NOMO-1 treated with DMSO at 0.1 percent for 48 hours (cell line): Measurements from ENCODE around the gene IPO13.

Experiments
- DNase-seq: peaks from one replicate; lab custom pipeline; 2025; ENCODE audit not compliant: unreplicated experiment; lab: John Stamatoyannopoulos, UW

Gene IPO13, protein sequence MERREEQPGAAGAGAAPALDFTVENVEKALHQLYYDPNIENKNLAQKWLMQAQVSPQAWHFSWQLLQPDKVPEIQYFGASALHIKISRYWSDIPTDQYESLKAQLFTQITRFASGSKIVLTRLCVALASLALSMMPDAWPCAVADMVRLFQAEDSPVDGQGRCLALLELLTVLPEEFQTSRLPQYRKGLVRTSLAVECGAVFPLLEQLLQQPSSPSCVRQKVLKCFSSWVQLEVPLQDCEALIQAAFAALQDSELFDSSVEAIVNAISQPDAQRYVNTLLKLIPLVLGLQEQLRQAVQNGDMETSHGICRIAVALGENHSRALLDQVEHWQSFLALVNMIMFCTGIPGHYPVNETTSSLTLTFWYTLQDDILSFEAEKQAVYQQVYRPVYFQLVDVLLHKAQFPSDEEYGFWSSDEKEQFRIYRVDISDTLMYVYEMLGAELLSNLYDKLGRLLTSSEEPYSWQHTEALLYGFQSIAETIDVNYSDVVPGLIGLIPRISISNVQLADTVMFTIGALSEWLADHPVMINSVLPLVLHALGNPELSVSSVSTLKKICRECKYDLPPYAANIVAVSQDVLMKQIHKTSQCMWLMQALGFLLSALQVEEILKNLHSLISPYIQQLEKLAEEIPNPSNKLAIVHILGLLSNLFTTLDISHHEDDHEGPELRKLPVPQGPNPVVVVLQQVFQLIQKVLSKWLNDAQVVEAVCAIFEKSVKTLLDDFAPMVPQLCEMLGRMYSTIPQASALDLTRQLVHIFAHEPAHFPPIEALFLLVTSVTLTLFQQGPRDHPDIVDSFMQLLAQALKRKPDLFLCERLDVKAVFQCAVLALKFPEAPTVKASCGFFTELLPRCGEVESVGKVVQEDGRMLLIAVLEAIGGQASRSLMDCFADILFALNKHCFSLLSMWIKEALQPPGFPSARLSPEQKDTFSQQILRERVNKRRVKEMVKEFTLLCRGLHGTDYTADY

DNA sequence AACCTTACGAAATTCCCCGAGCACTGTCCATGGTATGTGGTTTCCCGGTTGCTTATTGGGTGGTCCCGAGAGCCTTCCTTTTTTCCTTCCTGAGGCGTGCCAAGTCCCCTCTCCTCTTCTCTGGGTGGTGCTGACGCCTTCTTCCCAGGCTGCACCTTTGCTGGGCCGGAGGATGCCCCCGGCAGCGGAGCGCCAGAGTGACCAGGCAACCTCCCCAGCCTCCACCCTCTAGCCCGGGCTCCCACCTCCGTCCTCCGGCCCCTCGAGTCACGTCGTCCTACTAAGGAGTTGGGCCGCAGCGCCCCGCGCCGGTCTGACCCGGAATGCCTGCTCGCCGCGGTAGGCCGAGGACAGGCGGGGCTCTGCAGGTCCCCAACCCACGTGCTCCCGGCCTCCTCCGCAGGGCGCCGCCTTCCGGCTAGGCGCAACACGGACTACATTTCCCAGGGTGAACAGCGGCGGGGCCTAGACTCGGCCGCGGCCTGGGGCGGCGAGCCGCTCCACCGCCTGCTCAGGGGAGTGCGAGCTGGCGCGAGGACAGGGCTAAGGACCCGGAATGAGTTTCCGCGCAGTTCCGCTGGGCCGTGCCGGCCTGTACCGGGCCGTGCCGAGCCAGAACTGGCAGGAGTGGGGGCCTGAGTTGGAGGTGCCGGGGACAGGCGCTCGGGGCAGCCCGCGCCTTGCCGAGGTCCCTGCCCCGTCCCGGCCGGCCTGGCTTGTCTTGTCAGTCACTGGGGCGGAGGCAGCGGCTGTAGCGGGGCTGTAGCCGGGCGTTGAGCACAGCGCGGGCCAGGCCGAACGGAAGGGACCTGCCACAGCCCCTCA, at the start of gene IPO13:
IPO13 (plus strand) TSS at position 715 of the 825 bp plus-strand sequence. CDS start 651 bp downstream, outside the sequence.
- peak; percentile 95 for DNase-seq

DNA sequence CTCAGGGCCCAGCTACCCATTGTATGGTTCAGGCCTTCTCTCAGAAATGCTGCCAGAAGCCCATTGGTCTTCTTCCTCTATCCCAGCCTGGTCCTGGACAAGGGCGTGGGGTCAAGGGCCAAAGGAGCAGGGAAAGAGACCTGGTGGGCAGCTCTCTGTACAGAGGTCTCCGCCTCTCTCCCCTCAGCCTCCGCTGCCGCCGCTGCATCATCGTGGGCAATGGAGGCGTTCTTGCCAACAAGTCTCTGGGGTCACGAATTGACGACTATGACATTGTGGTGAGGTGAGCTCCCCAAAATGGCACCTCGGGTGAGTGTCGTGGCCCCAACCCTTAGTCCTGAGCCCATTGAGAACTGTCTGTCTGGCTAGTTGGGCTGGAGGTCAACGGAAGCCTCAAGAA, 47.8 kb upstream of the IPO13 start:
- DNase-seq = no peak

DNA sequence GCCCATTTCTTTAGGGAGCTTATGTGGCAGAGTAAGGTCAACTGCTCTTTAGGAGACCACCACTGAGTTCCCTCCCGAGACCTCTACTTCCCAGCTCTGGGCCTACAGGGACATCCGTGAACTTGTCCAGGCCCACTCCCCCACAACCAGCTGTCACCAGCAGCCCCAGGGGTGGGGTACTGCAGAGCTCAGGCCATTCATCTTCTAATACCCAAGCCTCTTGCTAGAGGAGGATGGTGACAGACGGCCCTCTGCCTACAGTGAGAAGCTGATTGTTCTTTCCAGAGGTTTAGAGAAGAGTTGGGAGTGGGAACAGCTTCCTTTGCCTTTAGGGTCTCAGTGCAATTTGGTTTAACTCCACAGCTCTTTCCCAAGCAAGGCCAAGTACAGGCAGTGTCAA, 46.4 kb upstream of the IPO13 start:
- DNase-seq = no peak

DNA sequence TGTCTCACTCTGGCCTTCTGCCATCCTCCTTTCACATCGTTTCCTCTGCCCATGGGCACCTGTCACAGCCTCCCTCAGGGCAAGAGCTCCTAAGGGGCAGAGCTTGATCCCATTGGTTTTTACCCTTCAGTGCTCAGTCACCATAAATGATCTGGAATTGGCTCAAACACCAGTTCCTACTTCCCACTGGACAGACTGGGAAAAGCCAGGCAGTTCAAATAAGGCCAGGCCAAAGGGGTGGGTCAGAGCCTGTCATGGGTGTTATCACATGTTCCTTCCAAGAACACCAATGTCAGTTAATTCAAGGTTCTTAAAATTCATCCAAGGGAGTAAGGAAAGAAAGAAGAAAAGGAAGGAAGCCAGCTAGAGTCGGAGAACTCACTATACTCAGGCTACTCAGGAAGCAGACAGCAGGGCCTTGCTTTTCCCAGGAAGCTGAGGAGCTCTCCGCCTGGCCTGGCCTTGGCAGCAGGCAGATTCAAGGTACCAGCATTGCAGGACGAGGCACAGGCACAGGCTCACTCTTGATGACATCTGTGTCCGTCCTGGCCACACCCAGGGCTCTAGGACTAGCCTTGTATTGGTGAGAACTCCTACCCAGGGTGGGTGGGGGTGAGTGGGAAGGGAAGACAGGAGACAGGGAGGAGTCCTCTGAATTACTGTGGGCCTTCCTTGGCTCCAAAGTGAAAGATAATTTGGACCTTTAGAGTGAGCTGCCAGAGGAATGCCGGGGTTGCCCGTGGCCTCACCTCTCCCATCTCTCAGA, 45.4 kb upstream of the IPO13 start:
- no peak for DNase-seq

DNA sequence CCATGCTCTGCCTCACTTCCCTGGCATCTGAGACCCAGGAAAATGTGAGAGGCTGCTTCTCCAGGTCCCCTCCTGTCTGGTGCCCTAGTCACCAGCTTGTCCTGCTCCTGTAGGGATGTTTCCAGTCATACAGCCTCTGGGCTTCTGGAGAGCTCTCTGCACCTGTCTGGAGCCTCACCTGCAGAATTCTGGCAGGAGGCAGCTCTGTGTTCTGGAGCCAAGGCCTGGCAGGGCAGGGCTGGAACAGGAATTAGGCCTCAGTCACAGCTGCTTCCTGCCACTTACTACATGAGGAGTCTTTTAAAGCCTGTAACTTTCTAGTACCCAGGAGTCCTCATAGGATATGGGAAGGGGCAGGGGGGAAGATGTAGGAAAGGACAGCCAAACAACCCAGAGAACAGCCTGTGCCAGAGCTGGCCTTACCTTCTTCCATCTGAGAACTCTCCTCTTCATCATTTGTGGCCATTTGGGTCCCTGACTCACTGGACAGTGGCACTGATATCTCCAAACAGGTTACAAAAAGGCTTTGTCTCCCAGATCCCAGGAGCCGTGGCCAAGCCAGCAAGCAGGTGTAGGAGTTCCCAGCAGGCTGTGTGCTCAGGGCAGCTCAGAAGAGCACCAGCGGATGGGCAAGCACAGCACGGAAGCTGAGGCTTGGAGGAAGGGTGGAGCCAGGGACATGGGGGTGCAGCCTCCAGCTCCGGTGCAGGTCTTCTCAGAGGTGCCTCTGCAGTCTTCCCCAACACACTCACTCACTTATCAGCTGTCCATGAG, 44.5 kb upstream of the IPO13 start:
- no peak for DNase-seq

DNA sequence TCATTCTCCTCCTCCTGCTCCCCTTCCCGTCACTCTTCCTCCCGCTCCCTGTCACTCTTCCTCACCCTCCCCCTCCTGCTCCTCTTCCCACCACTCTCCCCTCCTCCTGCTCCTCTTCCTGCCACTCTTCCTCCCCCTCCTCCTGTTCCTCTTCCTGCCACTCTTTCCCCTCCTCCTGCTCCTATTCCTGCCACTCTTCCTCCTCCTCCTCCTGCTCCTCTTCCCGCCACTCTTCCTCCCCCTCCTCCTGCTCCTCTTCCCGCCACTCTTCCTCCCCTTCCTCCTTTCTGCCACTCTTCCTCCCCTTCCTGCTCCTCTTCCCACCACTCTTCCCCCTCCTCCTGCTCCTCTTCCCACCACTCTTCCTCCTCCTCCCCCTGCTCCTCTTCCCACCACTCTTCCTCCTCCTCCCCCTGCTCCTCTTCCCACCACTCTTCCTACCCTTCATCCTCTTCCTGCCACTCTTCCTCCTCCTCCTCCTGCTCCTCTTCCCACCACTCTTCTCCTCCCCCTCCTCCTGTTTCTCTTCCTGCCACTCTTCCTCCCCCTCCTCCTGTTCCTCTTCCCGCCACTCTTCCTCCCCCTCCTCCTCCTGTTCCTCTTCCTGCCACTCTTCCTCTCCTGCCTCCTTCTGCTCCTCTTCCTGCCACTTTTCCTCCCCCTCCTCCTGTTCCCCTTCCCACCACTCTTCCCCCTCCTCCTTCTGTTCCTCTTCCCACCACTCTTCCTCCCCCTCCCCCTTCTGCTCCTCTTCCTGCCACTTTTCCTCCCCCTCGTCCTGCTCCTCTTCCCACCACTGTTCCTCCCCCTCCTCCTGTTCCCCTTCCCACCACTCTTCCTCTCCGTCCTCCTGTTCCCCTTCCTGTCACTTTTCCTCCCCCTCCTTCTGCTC, 41.8 kb upstream of the IPO13 start:
- no peak for DNase-seq

DNA sequence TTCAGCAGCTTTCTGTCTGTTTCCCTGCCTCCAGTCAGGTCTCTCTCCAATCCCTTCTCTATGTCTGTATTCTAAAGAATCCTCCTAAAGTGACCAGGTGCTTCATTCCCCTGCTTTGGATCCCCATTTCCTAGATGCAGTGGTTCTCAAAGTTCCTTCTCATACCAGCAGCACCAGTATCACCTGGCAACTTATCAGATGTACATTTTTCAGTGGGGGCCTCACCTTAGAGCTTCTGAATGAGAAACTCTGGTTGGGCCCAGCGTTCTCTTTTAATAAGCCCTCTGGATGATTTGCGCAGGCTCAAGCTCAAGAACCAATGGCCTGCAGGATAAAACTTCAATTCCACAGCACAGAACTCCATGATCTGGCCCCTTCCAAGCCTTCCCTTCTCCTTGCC, 38.5 kb upstream of the IPO13 start:
- no peak for DNase-seq

DNA sequence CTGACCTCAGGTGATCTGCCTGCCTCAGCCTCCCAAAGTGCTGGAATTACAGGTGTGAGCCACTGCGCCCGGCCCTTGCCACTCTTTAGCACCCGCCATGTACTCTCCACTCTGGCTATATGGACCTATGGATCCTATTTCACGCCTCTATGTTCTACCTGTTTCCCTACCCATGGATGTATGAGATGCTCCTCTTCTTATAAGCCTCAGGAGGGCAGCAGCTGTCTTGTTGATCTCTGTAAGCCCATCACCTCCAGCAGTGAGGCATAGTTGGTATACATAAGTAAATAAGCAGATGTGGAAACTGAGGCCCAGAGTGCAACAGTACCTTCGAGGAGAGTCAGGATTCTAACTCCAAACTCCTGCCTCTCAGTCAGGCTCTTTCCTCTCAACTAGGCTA, 37.9 kb upstream of the IPO13 start:
- DNase-seq = no peak

DNA sequence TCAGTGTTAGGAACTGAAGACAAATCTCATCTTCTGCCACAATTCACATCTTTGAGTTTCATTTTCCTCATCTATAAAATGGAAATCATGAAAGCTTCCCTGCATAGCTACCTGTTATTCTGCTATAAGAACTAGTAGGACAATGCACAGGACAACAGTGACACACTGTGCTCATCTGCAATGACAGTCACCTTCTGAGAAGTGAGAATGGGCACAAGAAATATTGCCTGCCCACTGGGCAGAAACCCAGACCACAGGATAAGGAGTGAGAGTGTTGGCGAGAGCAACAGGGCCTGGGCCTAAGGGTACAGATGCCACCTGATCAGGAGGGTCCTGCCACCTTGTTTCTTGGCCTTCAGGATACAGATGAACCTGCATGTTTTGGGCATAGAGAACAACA, 36.4 kb upstream of the IPO13 start:
- no peak for DNase-seq

DNA sequence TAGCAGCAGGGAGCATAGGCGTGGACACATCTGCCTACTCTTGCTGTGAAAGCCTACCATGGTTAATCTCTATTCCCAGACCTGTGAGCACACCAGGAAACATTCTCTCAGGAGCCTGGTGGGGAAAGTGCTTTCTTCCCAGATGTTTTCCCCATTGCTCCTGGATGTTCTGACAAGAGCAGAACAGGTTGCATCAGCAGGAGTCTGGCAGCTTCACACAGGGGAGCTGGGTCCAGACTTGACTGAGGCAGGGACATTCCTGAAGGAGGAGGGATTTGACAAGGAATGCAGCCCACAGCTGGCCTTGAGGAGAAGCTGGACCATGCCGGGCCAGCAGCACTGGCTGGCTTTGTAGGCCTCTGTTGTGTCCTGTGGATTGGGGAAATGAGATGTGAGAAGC, 34.1 kb upstream of the IPO13 start:
- DNase-seq = no peak

DNA sequence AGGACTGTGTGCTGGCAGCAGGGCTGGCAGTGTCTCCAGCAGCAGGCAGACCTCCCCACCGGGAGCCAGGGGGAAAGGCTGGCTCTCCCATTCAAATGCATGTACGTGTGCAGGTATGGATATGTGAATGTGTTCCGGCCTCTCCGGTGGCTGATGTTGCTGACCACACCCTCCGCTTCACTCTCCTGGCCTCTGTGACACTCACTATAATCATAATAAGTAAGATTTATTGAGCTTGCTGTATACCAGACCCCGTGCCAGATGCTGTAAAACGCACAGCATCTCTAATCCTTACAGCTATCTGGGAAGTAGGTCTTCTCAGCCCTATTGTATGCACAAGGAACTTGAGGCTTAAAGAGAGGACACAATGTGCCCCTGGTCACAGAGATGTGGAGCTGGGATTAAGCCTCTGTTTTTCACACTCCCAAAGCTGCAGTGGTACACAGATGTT, 33.7 kb upstream of the IPO13 start:
- DNase-seq = no peak

DNA sequence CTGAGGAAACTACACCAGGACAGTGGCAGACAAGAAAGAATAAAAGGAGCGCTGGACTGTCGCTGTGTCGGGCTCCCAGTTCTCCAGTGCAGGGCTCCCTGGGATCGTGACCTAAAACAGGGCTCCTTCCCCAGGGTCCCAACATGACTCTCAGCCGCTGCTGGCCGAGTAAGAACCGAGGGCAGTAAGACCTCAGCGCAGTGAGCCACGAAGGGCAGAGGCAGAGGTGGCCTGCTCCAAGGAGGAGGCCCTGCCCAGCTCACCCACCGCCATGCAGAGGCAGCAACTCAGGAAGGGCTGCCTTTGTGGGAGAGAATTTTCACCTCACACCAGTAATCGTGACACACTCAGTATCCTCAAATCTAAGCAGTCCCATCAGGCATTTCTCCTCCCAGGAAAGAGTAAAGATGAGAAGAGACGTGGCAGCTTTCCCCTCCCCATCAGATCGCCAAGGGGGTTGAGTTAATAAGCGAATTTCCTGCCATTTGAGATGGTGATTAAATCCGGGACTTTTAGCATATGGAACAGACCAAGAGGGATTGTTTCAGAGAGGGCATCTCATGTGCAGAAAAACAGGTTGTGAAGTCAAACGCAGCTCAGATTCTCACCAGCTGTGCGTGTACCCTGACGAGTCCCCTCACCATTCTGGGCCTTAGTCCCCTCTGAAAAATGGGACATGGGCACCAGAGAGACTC, 32.9 kb upstream of the IPO13 start:
- no peak for DNase-seq

DNA sequence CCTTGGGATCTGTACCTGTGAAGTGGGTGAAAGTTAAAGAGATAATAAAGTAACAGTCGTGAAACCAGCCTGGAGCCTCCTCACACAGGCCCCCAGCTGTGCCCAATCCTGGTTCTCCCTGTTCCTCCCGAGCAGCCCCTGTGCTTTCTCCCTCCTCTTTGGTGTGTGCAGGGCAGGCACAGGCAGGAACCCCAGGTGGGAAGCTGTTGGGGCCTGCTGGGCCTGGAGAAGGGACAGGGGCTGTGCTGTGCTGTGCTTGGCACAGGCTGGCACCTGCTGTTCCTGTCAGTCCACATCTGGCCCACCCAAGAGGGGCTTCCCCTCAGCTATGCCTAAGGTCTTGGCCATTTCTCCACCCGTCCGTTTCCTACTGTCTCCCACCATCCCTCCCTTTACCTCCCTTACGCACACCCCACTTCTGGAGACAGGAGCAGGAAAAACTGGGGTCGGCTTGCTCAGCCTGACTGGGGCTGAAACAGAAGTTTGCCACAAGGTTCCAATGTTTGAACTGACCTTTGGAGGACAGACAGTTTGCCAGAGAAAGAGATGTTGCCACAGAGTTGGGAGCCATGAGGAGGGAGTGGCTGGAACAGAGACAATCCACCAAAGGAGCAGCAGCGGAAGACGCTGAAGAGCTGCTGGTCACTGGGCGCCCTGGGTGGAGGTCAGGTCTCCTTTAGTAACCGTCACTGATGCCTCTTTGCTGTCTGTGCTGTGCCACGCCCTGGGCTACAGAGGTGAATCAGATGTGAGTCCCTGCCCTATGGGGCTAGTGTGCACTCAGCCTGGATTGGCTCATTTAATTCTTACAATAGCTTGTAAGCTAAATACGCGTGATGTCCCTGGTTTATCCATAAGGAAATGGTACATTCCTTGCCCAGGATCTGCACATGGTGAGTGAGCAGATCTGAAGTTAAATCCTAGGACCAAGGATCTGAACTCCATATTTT, 31.9 kb upstream of the IPO13 start:
- DNase-seq = no peak

DNA sequence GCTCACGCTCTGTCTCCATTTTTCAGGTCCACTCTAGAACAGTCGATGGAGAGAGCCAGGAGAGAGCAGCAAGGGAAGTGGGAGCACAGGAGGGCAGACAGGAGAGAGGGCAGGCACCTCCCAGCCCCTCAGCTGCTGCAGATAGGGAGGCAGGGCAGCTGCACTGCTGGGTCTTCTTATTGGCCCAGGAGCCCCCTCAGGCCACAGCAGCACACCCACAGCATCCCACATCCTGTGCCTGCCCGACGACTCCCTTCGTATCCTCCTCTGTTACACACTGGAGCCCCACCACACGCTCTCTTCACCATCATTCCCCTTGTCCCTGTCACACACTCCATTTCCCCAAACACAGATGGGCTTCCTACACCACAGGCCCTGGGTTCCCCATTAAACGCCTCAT, 26.8 kb upstream of the IPO13 start:
- no peak for DNase-seq

DNA sequence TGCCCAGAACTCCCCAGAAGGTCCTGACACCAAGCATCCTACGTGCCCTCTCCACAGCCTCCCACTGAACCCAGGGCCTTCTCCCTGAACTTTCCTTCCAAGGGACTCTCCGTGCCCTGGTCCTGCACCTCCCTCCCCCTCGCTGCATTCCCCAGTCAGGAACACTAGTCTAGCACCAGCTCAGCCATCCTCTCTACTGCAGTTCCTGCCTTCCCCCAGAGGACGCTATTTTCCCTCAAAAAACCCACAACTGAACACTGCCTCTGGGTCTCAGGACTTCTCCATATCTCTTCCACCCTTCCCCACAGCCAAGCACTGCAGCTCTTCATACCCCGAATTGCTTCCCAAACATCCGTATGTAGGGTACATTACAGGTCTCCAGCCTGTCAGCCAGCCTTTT, 25.7 kb upstream of the IPO13 start:
- no peak for DNase-seq

DNA sequence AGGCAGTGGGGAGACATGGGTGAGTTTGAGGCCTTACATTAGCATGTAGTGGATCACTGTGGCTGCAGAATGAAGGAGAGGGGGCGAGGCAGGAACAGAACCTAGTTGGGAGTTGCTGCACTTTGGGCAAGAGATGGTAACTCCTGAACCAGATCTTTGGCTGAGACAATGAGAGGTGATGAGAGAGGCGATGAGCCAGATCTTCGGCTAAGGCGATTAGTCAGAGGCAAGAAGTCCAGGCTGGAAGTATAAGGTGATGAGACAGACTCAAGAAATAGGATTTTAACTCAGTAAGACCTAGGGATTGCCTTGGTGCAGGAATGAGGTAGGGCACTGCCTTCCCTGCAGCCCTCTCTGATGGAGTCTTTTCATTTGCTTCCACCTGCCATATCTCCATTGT, 22.2 kb upstream of the IPO13 start:
- no peak for DNase-seq

DNA sequence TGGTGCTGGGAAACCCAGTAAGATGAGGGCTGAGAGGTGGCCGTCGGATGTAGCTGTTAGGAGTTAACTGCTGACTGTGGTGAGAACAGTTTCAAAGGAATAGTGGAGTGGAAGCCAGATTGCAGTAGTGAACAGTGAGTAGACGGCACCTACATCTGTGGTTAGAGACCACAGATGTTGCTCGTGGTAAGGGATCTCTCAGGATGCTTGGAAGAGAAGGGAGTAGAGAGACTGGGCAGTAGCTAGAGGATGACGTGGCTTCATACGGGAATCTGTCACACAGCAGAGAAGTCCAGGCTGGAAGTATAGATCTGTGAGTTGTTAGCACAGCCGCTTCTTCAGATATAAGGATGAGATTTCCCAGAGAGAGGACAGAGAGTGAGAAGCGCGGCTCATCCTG, 20.9 kb upstream of the IPO13 start:
- no peak for DNase-seq
